GM12801 (cell line): Measurements from ENCODE around the gene L3MBTL4.

Source experiments
- CTCF ChIP-seq: IDR thresholded peaks from one replicate; pipeline ENCODE4 v1.5.1; 2011; ENCODE audit warnings: control low read depth; ENCODE audit not compliant: insufficient read length; ENCODE audit errors: extremely low read depth

The L3MBTL4 gene

GRCh38 chr18:6333981-6334380 lies 80.7 kb downstream of the L3MBTL4 start:
- no peak for TF ChIP-seq CTCF

DNA sequence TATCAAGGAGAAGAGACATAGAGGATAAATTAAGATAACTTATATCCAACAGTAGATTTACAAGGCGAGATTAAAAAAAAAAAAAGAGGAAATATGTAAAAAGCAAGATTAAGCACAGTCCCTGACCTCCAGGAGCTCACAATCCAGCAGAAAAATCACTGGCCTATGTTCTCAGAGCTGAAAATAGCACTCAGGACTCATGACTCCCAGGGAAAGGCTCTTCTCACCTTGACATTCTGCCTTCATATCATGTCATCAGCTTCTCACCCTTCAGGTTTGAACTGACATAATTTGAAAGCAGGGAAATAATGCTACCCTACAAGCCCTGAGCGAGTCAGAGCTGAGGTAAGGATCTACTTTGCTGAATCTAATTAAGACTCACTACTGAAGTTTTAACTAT lies 82.8 kb downstream of the L3MBTL4 start:
- no peak for TF ChIP-seq CTCF

- no peak for TF ChIP-seq CTCF
These were observed 83.9 kb downstream of the L3MBTL4 start for GRCh38 chr18:6330786-6331185.

GRCh38 chr18:6328621-6329010 lies 86.1 kb downstream of the L3MBTL4 start:
- TF ChIP-seq CTCF, result no peak

DNA sequence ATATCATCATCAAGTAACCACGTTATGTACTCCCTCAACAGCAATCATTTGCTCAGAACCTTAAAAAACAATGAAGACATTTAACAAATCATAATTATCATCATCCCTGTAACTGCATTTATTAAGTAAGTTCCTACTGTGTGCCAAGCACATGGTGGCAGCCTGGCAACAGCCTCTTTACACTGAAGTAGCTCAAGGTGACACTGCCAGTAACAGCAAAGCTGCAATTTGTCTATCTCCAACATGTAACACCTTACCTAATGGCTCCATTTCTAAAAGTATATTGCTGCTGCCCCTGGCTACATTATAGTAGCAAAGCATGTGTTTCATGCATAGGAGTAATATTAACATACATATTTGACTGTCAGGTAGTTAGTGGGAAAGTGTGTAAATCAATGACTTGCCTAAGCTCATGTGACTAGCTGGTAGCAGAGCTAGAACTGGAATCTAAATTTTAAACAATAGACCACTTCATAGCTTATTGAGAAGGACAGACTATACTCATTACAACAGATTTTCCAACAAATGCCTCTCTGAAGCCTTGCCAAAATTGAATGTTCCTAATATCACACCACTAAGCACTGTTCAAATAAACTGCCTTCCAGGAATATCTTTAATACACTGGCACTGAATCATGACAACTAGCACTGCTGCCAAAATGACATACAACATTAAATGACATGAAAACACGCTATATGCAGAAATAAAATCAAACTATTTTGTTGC lies 86.7 kb downstream of the L3MBTL4 start:
- TF ChIP-seq CTCF, result no peak

- TF ChIP-seq CTCF, result no peak
These were observed 87.2 kb downstream of the L3MBTL4 start for GRCh38 chr18:6327485-6327884.

DNA sequence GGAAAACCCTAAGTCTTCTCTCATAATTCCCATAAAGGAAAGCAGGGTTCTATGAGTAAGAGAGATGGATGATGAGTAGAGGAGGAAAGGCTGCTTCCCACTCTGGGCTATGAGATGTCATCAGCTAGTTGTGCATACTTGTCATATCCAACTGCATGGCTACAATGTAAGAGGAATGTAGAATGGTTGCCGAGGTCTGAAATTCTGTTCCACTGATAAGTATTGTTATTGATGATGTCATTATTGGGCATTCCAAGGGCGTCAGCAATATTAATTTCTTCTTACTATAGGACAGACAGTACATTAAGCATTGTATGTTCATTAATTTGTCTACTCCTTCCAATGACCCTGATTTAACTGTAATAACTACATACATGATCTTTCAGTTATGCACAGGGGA lies 88.1 kb downstream of the L3MBTL4 start:
- TF ChIP-seq CTCF, result no peak
